Stimulated activated naive CD4-positive, alpha-beta T cell treated with Interleukin-2 at 50 U/mL for 16 hours (primary cell): ENCODE measurements around the gene GID4.
A peak's percentile ranks its signal among the peaks of the same experiment; 100 is the strongest.

Source experiments
- DNase-seq: peaks from one replicate; lab custom pipeline; 2025; lab: John Stamatoyannopoulos, UW

GID4 gene

GRCh38 chr17:18016426-18016825, 22.8 kb upstream of the GID4 start:
- no peak for DNase-seq

- DNase-seq = no peak
Observed at GRCh38 chr17:18017958-18018357, 21.2 kb upstream of the GID4 start.

GRCh38 chr17:18018411-18018921, 20.7 kb upstream of the GID4 start:
- DNase-seq = no peak

GRCh38 chr17:18019838-18020154, 19.4 kb upstream of the GID4 start:
- no peak for DNase-seq

- DNase-seq = no peak
Observed at GRCh38 chr17:18020971-18021370, 18.2 kb upstream of the GID4 start.

GRCh38 chr17:18021372-18021771, 17.8 kb upstream of the GID4 start:
- DNase-seq = no peak

GRCh38 chr17:18025241-18025944, 13.8 kb upstream of the GID4 start:
- DNase-seq = peak; percentile 23

- no peak for DNase-seq
Observed at GRCh38 chr17:18025945-18026776, 13.0 kb upstream of the GID4 start.

- DNase-seq = no peak
Observed at GRCh38 chr17:18027280-18027679, 11.9 kb upstream of the GID4 start.

GRCh38 chr17:18028114-18028951, 10.9 kb upstream of the GID4 start:
- no peak for DNase-seq

GRCh38 chr17:18028952-18029540, 10.2 kb upstream of the GID4 start:
- DNase-seq = no peak

GRCh38 chr17:18031955-18032354, 7.3 kb upstream of the GID4 start:
- no peak for DNase-seq

GRCh38 chr17:18033442-18034099, 5.6 kb upstream of the GID4 start:
- peak; percentile 31 for DNase-seq

- no peak for DNase-seq
Observed at GRCh38 chr17:18035704-18036103, 3.5 kb upstream of the GID4 start.

GRCh38 chr17:18037486-18037885, 1.7 kb upstream of the GID4 start:
- no peak for DNase-seq

- peak; percentile 15 for DNase-seq
Observed at GRCh38 chr17:18038149-18038850, 908 bp upstream of the GID4 start.

GRCh38 chr17:18039535-18040260, 490 bp downstream of the GID4 start:
- DNase-seq = peak; percentile 60

- DNase-seq = no peak
Observed at GRCh38 chr17:18040261-18040858, 1.2 kb downstream of the GID4 start.

GRCh38 chr17:18041776-18042175, 2.6 kb downstream of the GID4 start:
- no peak for DNase-seq

GRCh38 chr17:18042983-18043382, 3.8 kb downstream of the GID4 start:
- DNase-seq = no peak
